ENCODE results near the gene TAS2R40. TPM values are rescaled to one million over a fixed set of nuclear protein-coding genes. Genes with fewer than 3 reads are reported as not detected.

Gene TAS2R40
- total RNA-seq, 4 donors from 2014 or later, result not detected

- no peak for DNase-seq
- no peaks in the 10 kb centered on the region for H3K4me1 ChIP-seq
- no peaks in the 10 kb centered on the region for H3K36me3 ChIP-seq
- no peak overlapping the region for H3K27ac ChIP-seq
- no peaks in the 10 kb centered on the region for H3K27me3 ChIP-seq
- H3K9me3 ChIP-seq, result no peaks in the 10 kb centered on the region
- H3K4me3 ChIP-seq, result no peak overlapping the region
- intact Hi-C loops (cut with DNase I; ENCODE audit: low total_unique reads), result no loop called here
- TF ChIP-seq CTCF (IDR thresholded peaks at IDR 0.05) (no peak), POLR2A (IDR thresholded peaks at IDR 0.05) (no peak)
These were observed 9.0 kb downstream of the TAS2R40 start for GRCh38 chr7:143230602-143231457.

GRCh38 chr7:143233816-143234532, 12.1 kb downstream of the TAS2R40 start:
- H3K36me3 ChIP-seq, result no peaks in the 10 kb centered on the region
- no peak for TF ChIP-seq POLR2A (IDR thresholded peaks at IDR 0.05)
- no peak for TF ChIP-seq CTCF (IDR thresholded peaks at IDR 0.05)
- H3K27me3 ChIP-seq, result no peaks in the 10 kb centered on the region
- H3K9me3 ChIP-seq, result no peaks in the 10 kb centered on the region
- H3K4me3 ChIP-seq, result no peak overlapping the region
- no peak for DNase-seq
- no peaks in the 10 kb centered on the region for H3K4me1 ChIP-seq
- H3K27ac ChIP-seq, result no peak overlapping the region
- intact Hi-C loops (cut with DNase I; ENCODE audit: low total_unique reads), result no loop called here

- no peaks in the 10 kb centered on the region for H3K36me3 ChIP-seq
- no peaks in the 10 kb centered on the region for H3K27me3 ChIP-seq
- no peak for DNase-seq
- intact Hi-C loops (cut with DNase I; ENCODE audit: low total_unique reads), result no loop called here
- H3K4me3 ChIP-seq, result no peak overlapping the region
- no peak for TF ChIP-seq POLR2A (IDR thresholded peaks at IDR 0.05)
- no peak for TF ChIP-seq CTCF (IDR thresholded peaks at IDR 0.05)
- no peaks in the 10 kb centered on the region for H3K9me3 ChIP-seq
- H3K27ac ChIP-seq, result no peak overlapping the region
- no peaks in the 10 kb centered on the region for H3K4me1 ChIP-seq
These were observed 12.7 kb downstream of the TAS2R40 start for GRCh38 chr7:143234533-143234875.

GRCh38 chr7:143235561-143235960, 13.7 kb downstream of the TAS2R40 start:
- Histone ChIP-seq H3K27me3 (no peaks in the 10 kb centered on the region), H3K9me3 (no peaks in the 10 kb centered on the region), H3K27ac (no peak overlapping the region), H3K36me3 (no peaks in the 10 kb centered on the region), H3K4me1 (no peaks in the 10 kb centered on the region), H3K4me3 (no peak overlapping the region)
- no peak for DNase-seq
- TF ChIP-seq CTCF (IDR thresholded peaks at IDR 0.05) (no peak), POLR2A (IDR thresholded peaks at IDR 0.05) (no peak)
- intact Hi-C loops (cut with DNase I; ENCODE audit: low total_unique reads), result loop anchor here (5.0 kb wide), 1 partner anchor 182 kb away; no protein-coding TSS in a partner anchor

- DNase-seq, result no peak
- Histone ChIP-seq H3K4me1 (no peaks in the 10 kb centered on the region), H3K4me3 (no peak overlapping the region), H3K9me3 (no peaks in the 10 kb centered on the region), H3K36me3 (no peaks in the 10 kb centered on the region), H3K27ac (no peak overlapping the region), H3K27me3 (no peaks in the 10 kb centered on the region)
- TF ChIP-seq POLR2A (IDR thresholded peaks at IDR 0.05), result no peak
- TF ChIP-seq CTCF (IDR thresholded peaks at IDR 0.05), result no peak
- intact Hi-C loops (cut with DNase I; ENCODE audit: low total_unique reads), result loop anchor here (5.0 kb wide), 1 partner anchor 181 kb away; no protein-coding TSS in a partner anchor
These were observed 14.7 kb downstream of the TAS2R40 start for GRCh38 chr7:143236408-143236990.

All from uterus (tissue), 4 donors.